ENCODE measurements around the gene PTH2. TPM values are rescaled to one million over a fixed set of nuclear protein-coding genes. Genes with fewer than 3 reads are reported as not detected.

Gene PTH2
- total and polyA plus RNA-seq, 2 donors (not counting 3 experiments of a cell fraction or from before 2014, with no cell fraction given) = not detected

DNA sequence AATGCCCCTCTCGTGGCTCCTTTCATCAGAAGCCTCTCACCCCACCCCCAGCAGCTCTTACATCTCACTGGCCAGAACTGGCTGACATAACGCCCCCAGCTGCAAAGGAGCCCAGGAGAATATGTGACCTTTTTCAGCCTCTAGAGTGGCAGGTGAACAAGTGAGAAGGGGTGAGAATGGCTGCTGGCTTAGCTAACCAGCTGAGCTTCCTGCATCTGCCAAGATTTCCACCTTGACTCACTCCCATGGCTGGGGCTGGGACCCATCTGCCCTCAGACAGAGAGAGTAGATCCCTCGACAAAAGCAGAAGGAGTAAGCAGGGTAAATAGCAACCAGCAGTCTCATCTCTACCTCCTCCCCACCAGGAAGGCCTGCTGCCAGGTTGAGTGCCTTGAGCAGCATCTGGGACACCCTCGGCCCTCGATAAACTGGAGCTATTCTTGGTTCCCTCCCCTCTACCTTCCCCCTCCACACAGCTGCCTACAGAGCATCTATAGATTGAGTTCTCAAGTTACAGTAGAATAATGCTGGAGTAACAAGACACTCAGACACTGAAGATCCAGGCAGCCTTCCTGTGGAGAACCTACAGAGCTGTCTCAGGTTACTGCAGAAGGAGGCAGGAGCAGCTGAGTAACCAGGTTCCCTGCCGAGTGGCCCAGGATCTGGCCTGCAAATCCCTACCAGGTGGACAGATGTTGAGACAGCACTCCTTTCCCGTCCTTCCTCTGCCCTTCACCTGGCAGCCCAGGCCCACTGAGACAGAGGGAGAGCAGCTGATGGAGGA is 19.6 kb downstream of the PTH2 start:
- Histone ChIP-seq H3K4me1 (ENCODE audit: control insufficient read depth, extremely low read depth, insufficient read depth, low read length) (no peaks in the 10 kb centered on the region), H3K79me2 (ENCODE audit: control insufficient read depth, insufficient read depth, low read length) (no peaks in the 10 kb centered on the region), H3K4me3 (replicated peaks in 1 of 3; ENCODE audit: insufficient read depth in 1 of 3, low read depth in 1 of 3, low read length in 3 of 3) (no peak overlapping the region), H2AFZ (ENCODE audit: low read depth, low read length) (no peak overlapping the region), H3K27me3 (ENCODE audit: control insufficient read depth in 2 of 2, insufficient read depth in 2 of 2, low read length in 2 of 2) (no peaks in the 10 kb centered on the region), H4K20me1 (replicated peaks; ENCODE audit: control insufficient read depth, extremely low read depth, insufficient read depth, low read length) (no peaks in the 10 kb centered on the region), H3K9ac (replicated peaks; ENCODE audit: extremely low read depth, insufficient read depth, low read length) (no peak overlapping the region), H3K9me1 (replicated peaks; ENCODE audit: control insufficient read depth, extremely low read depth, insufficient read depth, low read length) (no peaks in the 10 kb centered on the region), H3K27ac (ENCODE audit: insufficient read depth, low read depth, low read length) (no peak overlapping the region), H3K4me2 (ENCODE audit: insufficient read depth, low read length) (no peak overlapping the region), H3K36me3 (ENCODE audit: control insufficient read depth in 2 of 2, extremely low read depth in 1 of 2, insufficient read depth in 2 of 2, low read length in 2 of 2) (no peaks in the 10 kb centered on the region), H3K9me3 (replicated peaks; ENCODE audit: control insufficient read depth, insufficient read depth, low read length) (no peaks in the 10 kb centered on the region)
- no peak for TF ChIP-seq FOS (IDR thresholded peaks at IDR 0.05; ENCODE audit: borderline replicate concordance, insufficient read depth, low read length)
- TF ChIP-seq, protein P1, sequence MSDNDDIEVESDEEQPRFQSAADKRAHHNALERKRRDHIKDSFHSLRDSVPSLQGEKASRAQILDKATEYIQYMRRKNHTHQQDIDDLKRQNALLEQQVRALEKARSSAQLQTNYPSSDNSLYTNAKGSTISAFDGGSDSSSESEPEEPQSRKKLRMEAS (IDR thresholded peaks at IDR 0.05; ENCODE audit: insufficient read depth, insufficient read length) = no peak
- TF ChIP-seq EZH2 (IDR thresholded peaks at IDR 0.05; ENCODE audit: borderline replicate concordance, low read depth, low read length, severe bottlenecking) = no peak
- TF ChIP-seq POLR2AphosphoS5 (IDR thresholded peaks at IDR 0.05; ENCODE audit: insufficient read depth, low read depth, low read length) = no peak
- no peak for TF ChIP-seq CTCF (IDR thresholded peaks at IDR 0.05; ENCODE audit: extremely low read depth in 1 of 2, insufficient read depth in 1 of 2, low read depth in 1 of 2, low read length in 2 of 2)
- TF ChIP-seq MYC (IDR thresholded peaks at IDR 0.05; ENCODE audit: low read depth, low read length) = no peak
- no peak for TF ChIP-seq POLR2A (IDR thresholded peaks at IDR 0.05; ENCODE audit: low read depth, low read length)
- no peak for TF ChIP-seq GATA2 (IDR thresholded peaks at IDR 0.05; ENCODE audit: insufficient read depth, insufficient read length, low read depth, low read length)
- TF ChIP-seq JUN (IDR thresholded peaks at IDR 0.05; ENCODE audit: borderline replicate concordance, insufficient read depth, insufficient read length, low read depth) = no peak
- dilution Hi-C loops (cut with MboI; ENCODE audit: extremely low pct_ligation_motif_present, low sequenced_read_pairs) = no loop called here
- no peak for FAIRE-seq
- ChIA-PET POLR2A (no interaction called here), CTCF (no interaction called here)
- no TSS peak for BruUV-seq (replicated peaks)
- no peak for DNase-seq (ENCODE audit: low read depth, low spot score)
- intact Hi-C loops (cut with micrococcal nuclease) = no loop called here
